Measurements from ENCODE around the gene WDR20. TPM values are rescaled to one million over a fixed set of nuclear protein-coding genes. Genes with fewer than 3 reads are reported as not detected.

The WDR20 gene
- total RNA-seq, 6 donors from 2014 or later: 16.3 to 28.8 (median 20.6) TPM

- TF ChIP-seq EP300 (IDR thresholded peaks at IDR 0.05): no peak
- TF ChIP-seq POLR2A (IDR thresholded peaks at IDR 0.05): no peak
- no peak for TF ChIP-seq POLR2AphosphoS5 (IDR thresholded peaks at IDR 0.05)
- no peak for TF ChIP-seq CTCF (IDR thresholded peaks at IDR 0.05)
- no peak overlapping the region for H3K4me3 ChIP-seq
- ATAC-seq (ENCODE audit: low FRiP score in 2 of 2) (no peak), DNase-seq (no peak)
- no peaks in the 10 kb centered on the region for H3K27me3 ChIP-seq
- no peaks in the 10 kb centered on the region for H3K9me3 ChIP-seq
- H3K4me1 ChIP-seq: no peaks in the 10 kb centered on the region
- no peak overlapping the region for H3K27ac ChIP-seq
- WGBS, 2 donors: 92% methylated on average over 15 to 17 of the region's 17 CpGs
- H3K36me3 ChIP-seq: peaks cover 6 to 82% (median 33%) of the 10 kb centered on the region in 4 donors
These were observed 69.0 kb downstream of the WDR20 start for GRCh38 chr14:102208741-102209140.

GRCh38 chr14:102209224-102209966 is 69.7 kb downstream of the WDR20 start:
- H3K27ac ChIP-seq: no peak overlapping the region
- H3K4me1 ChIP-seq: no peaks in the 10 kb centered on the region
- no peak for TF ChIP-seq EP300 (IDR thresholded peaks at IDR 0.05)
- TF ChIP-seq POLR2AphosphoS5 (IDR thresholded peaks at IDR 0.05): no peak
- peak in 1 of 6 experiments; percentile 35 for TF ChIP-seq CTCF (IDR thresholded peaks at IDR 0.05)
- TF ChIP-seq POLR2A (IDR thresholded peaks at IDR 0.05): no peak
- no peak for DNase-seq
- H3K9me3 ChIP-seq: no peaks in the 10 kb centered on the region
- H3K4me3 ChIP-seq: no peak overlapping the region
- ATAC-seq (ENCODE audit: low FRiP score in 2 of 2): no peak
- H3K27me3 ChIP-seq: no peaks in the 10 kb centered on the region
- peaks cover 6 to 78% (median 33%) of the 10 kb centered on the region in 4 donors for H3K36me3 ChIP-seq
- 80 to 85% methylated on average over 18 to 19 of the region's 19 CpGs for WGBS, 2 donors

- TF ChIP-seq EP300 (IDR thresholded peaks at IDR 0.05): no peak
- TF ChIP-seq POLR2A (IDR thresholded peaks at IDR 0.05): no peak
- TF ChIP-seq CTCF (IDR thresholded peaks at IDR 0.05): no peak
- no peak for TF ChIP-seq POLR2AphosphoS5 (IDR thresholded peaks at IDR 0.05)
- H3K4me1 ChIP-seq: peaks cover 0 to 7% (median 6%) of the 10 kb centered on the region in 4 donors
These were observed 70.8 kb downstream of the WDR20 start for GRCh38 chr14:102210421-102211042.

GRCh38 chr14:102211240-102211639 is 71.5 kb downstream of the WDR20 start:
- no peak for TF ChIP-seq EP300 (IDR thresholded peaks at IDR 0.05)
- no peak for TF ChIP-seq CTCF (IDR thresholded peaks at IDR 0.05)
- TF ChIP-seq POLR2AphosphoS5 (IDR thresholded peaks at IDR 0.05): no peak
- no peak for TF ChIP-seq POLR2A (IDR thresholded peaks at IDR 0.05)
- H3K36me3 ChIP-seq: peaks cover 5 to 60% (median 25%) of the 10 kb centered on the region in 4 donors
- no peaks in the 10 kb centered on the region for H3K27me3 ChIP-seq
- DNase-seq (no peak), ATAC-seq (ENCODE audit: low FRiP score in 2 of 2) (no peak)
- H3K9me3 ChIP-seq: no peaks in the 10 kb centered on the region
- WGBS, 2 donors: 95 to 98% methylated on average over 11 to 12 of the region's 12 CpGs
- H3K4me3 ChIP-seq: no peak overlapping the region
- H3K4me1 ChIP-seq: peaks cover 0 to 10% (median 8%) of the 10 kb centered on the region in 4 donors
- H3K27ac ChIP-seq: no peak overlapping the region

More at GRCh38 chr14:102210421-102211042, 70.8 kb downstream of the WDR20 start:
- WGBS, 2 donors: 85 to 90% methylated on average over 21 to 24 of the region's 25 CpGs
- DNase-seq: no peak
- Histone ChIP-seq H3K36me3 (peaks cover 6 to 66% (median 30%) of the 10 kb centered on the region in 4 donors), H3K4me3 (no peak overlapping the region), H3K9me3 (no peaks in the 10 kb centered on the region), H3K27me3 (no peaks in the 10 kb centered on the region), H3K27ac (no peak overlapping the region)
- ATAC-seq (ENCODE audit: low FRiP score in 2 of 2): no peak
